Activated naive CD4-positive, alpha-beta T cell treated with anti-CD3 and anti-CD28 coated beads, Interleukin-2, amount 50 U/mL, for 24 hours (primary cell): ENCODE measurements around the gene OTUD7B.

ENCODE experiments used
- H3K27ac Mint-ChIP-seq: one replicate; pipeline ENCODE4 v1.8.0; 2021; ENCODE audit warnings: mild to moderate bottlenecking, mixed read lengths
- H3K27me3 Mint-ChIP-seq: one replicate; pipeline ENCODE4 v1.8.0; 2021; ENCODE audit warnings: mixed read lengths
- H3K36me3 Mint-ChIP-seq: one replicate; pipeline ENCODE4 v1.8.0; 2021; ENCODE audit warnings: mixed read lengths
- H3K4me1 Mint-ChIP-seq: one replicate; pipeline ENCODE4 v1.8.0; 2021; ENCODE audit warnings: mixed read lengths
- H3K4me3 Mint-ChIP-seq: one replicate; pipeline ENCODE4 v1.8.0; 2021; ENCODE audit warnings: mild to moderate bottlenecking, mixed read lengths
- H3K9me3 Mint-ChIP-seq: one replicate; pipeline ENCODE4 v1.8.0; 2021; ENCODE audit warnings: mixed read lengths

The OTUD7B gene

DNA sequence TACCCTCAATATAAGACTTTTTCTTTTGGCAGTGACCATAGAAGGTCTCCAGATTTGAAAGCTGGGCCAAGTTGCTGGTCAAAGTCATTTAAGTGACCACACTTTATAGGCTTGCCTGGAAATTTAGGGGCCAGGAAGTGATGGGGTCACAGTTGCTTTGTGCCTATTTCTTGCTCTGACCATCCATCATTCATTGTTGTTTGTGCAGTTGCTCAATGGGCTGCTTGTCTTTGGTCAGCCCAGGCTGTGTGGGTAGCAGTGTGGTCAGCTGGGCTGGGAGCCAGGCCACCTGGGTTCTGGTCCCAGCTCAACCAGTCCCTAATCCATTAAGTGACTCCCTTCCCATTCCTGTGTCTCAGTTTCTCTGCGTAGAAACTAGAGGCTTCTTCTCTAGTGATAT lies 2.1 kb upstream of the OTUD7B start:
- H3K9me3 Mint-ChIP-seq = no peaks in the 10 kb centered on the region
- H3K4me3 Mint-ChIP-seq = no peak overlapping the region
- no peaks in the 10 kb centered on the region for H3K27me3 Mint-ChIP-seq
- H3K36me3 Mint-ChIP-seq = peaks cover 3% of the 10 kb centered on the region
- peaks cover 28% of the 10 kb centered on the region for H3K4me1 Mint-ChIP-seq
- no peak overlapping the region for H3K27ac Mint-ChIP-seq

DNA sequence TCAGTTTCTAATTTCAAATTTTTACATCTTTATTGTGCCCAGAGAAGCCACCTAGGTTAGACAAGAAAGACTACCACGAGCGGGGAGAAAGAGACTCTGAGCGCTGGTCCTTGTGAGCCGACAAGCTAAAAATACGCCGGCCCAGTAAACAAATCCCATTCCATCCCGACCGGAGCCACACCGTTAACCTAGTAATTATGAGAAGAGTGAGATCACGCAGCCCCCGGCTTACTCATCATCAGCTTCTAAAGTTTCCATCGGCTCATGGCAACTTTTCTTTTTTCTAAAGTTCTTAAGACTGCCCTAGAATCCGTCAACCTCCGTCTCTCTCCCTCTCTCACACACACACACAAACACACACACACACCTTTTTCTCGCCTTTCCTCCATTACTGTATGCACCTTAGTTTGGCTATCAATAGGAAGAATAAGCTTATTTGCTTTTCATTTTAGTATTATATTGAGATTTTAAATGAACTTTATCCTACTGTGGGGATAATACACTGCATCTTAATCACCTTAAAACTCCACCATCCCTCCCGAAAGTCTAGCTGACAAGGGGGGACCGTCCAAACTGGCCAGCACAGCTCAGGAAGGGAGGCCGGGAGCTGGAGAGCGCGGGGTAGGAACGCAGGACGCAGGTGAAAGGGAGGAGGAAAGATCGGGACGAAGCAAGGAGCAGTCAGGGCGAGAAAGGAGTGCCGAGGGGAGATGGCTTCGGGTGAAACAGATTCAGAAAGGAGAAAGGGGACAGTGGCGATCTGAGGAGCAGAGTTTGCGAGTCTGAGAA lies 728 bp downstream of the OTUD7B start:
- Mint-ChIP-seq H3K4me3 (peak overlapping the region; percentile 93), H3K27ac (peak overlapping the region; percentile 97), H3K27me3 (no peaks in the 10 kb centered on the region), H3K36me3 (peaks cover 6% of the 10 kb centered on the region), H3K9me3 (no peaks in the 10 kb centered on the region), H3K4me1 (peaks cover 52% of the 10 kb centered on the region)

- no peaks in the 10 kb centered on the region for H3K27me3 Mint-ChIP-seq
- H3K27ac Mint-ChIP-seq = peak overlapping the region; percentile 97
- no peaks in the 10 kb centered on the region for H3K9me3 Mint-ChIP-seq
- H3K36me3 Mint-ChIP-seq = peaks cover 12% of the 10 kb centered on the region
- H3K4me3 Mint-ChIP-seq = peak overlapping the region; percentile 93
- peaks cover 61% of the 10 kb centered on the region for H3K4me1 Mint-ChIP-seq
Observed at GRCh38 chr1:150008699-150009098, 1.8 kb downstream of the OTUD7B start.

- no peaks in the 10 kb centered on the region for H3K9me3 Mint-ChIP-seq
- H3K4me3 Mint-ChIP-seq = peak overlapping the region; percentile 93
- H3K36me3 Mint-ChIP-seq = peaks cover 22% of the 10 kb centered on the region
- peak overlapping the region; percentile 96 for H3K27ac Mint-ChIP-seq
- no peaks in the 10 kb centered on the region for H3K27me3 Mint-ChIP-seq
- peaks cover 75% of the 10 kb centered on the region for H3K4me1 Mint-ChIP-seq
Observed at GRCh38 chr1:150006881-150007421, 3.6 kb downstream of the OTUD7B start.

- Mint-ChIP-seq H3K4me1 (peaks cover 81% of the 10 kb centered on the region), H3K4me3 (no peak overlapping the region), H3K27ac (no peak overlapping the region), H3K27me3 (no peaks in the 10 kb centered on the region), H3K36me3 (peaks cover 26% of the 10 kb centered on the region), H3K9me3 (no peaks in the 10 kb centered on the region)
Observed at GRCh38 chr1:150005606-150006005, 4.9 kb downstream of the OTUD7B start.

GRCh38 chr1:150003801-150004200 lies 6.7 kb downstream of the OTUD7B start:
- Mint-ChIP-seq H3K36me3 (peaks cover 32% of the 10 kb centered on the region), H3K27me3 (no peaks in the 10 kb centered on the region), H3K9me3 (no peaks in the 10 kb centered on the region), H3K4me3 (peak overlapping the region; percentile 79), H3K27ac (peak overlapping the region; percentile 91), H3K4me1 (peaks cover 79% of the 10 kb centered on the region)

DNA sequence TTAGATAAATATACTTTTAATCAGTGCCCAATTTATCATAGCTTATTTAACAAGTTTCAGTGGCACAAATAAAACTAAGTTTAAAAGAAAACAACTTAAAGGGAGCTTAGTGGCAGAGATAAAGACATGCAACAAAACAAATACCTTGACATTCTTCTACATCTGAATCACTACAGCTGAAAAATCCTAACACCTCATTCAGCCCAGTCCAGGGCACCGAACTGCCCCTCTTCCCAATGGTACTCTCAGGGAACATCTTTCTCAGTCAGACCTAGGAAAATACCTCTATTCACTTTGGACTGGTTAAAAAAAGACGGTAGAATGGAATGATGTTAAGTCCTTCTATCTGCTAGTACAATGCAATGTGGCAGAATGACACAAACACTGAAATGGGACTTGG lies 8.3 kb downstream of the OTUD7B start:
- no peaks in the 10 kb centered on the region for H3K9me3 Mint-ChIP-seq
- peak overlapping the region; percentile 23 for H3K27ac Mint-ChIP-seq
- H3K27me3 Mint-ChIP-seq = no peaks in the 10 kb centered on the region
- H3K36me3 Mint-ChIP-seq = peaks cover 29% of the 10 kb centered on the region
- peak overlapping the region; percentile 45 for H3K4me3 Mint-ChIP-seq
- peaks cover 79% of the 10 kb centered on the region for H3K4me1 Mint-ChIP-seq

- Mint-ChIP-seq H3K9me3 (no peaks in the 10 kb centered on the region), H3K27me3 (no peaks in the 10 kb centered on the region), H3K27ac (peak overlapping the region; percentile 36)
Observed at GRCh38 chr1:150001415-150001814, 9.1 kb downstream of the OTUD7B start.

GRCh38 chr1:149997585-149998262 lies 12.8 kb downstream of the OTUD7B start:
- Mint-ChIP-seq H3K27ac (peak overlapping the region; percentile 97), H3K36me3 (peaks cover 22% of the 10 kb centered on the region), H3K9me3 (no peaks in the 10 kb centered on the region), H3K27me3 (no peaks in the 10 kb centered on the region), H3K4me3 (peak overlapping the region; percentile 35), H3K4me1 (peaks cover 69% of the 10 kb centered on the region)

More at GRCh38 chr1:150001415-150001814, 9.1 kb downstream of the OTUD7B start:
- Mint-ChIP-seq H3K4me1 (peaks cover 79% of the 10 kb centered on the region), H3K4me3 (peak overlapping the region; percentile 24), H3K36me3 (peaks cover 26% of the 10 kb centered on the region)

DNA sequence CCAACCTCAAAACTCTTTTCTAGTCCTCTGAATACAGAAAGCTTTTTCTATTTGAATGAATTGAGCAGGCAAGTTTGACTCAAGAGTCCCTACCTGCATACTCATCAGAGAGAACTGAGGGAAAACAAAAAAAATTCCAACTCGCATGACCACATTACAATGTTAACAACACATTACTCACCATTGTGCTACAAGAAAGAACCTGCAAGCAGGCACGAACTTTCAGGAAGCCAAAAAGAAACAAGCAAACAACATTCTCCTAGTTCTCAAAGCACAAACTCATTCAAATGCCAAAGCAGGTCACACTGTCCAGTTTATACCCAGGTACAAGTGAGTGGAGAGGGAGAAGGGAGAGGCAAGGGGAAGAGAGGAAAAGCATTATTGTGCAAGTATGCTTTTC lies 14.6 kb downstream of the OTUD7B start:
- H3K4me3 Mint-ChIP-seq = peak overlapping the region; percentile 60
- peaks cover 15% of the 10 kb centered on the region for H3K36me3 Mint-ChIP-seq
- peak overlapping the region; percentile 97 for H3K27ac Mint-ChIP-seq
- H3K4me1 Mint-ChIP-seq = peaks cover 54% of the 10 kb centered on the region
- H3K9me3 Mint-ChIP-seq = no peaks in the 10 kb centered on the region
- no peaks in the 10 kb centered on the region for H3K27me3 Mint-ChIP-seq

DNA sequence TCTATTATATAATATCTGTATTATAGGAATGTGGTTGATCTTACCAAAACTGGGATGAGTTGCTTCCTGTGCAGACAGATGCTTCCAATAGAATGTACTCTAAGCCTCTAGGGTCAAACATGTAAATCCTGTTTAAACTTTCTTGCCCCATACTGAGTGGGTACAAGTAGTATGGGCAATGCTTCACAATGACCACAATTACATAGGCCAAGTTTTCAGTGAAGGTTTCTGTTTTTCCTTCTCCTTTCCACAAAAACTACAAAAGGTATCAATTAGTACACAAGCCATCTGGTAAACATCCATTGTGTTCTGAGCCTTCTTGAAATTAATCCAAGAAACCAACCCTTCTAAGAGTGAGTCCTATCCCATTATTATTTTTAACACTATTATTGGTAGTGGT lies 16.8 kb downstream of the OTUD7B start:
- no peak overlapping the region for H3K27ac Mint-ChIP-seq
- no peaks in the 10 kb centered on the region for H3K27me3 Mint-ChIP-seq
- no peak overlapping the region for H3K4me3 Mint-ChIP-seq
- H3K36me3 Mint-ChIP-seq = peaks cover 14% of the 10 kb centered on the region
- H3K9me3 Mint-ChIP-seq = no peaks in the 10 kb centered on the region
- H3K4me1 Mint-ChIP-seq = peaks cover 46% of the 10 kb centered on the region

DNA sequence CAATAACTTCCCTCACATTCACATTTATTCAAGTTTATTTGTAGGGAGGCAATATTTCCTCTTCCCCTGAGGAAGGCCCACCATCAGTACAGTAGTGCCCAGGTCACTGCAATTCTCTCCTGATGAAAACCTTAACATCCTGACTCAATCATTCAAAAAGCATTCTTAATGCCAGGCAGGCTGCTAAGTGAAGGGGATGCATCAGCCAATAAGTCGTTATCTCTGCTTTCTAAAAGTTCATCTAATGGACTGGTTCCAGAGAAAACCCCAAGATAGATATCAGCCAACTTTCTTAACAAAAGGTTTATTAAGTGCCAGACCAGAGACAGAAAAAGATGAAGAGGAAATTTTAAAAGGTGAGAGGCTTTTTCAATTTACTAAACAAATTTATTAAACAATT lies 17.3 kb downstream of the OTUD7B start:
- Mint-ChIP-seq H3K4me3 (no peak overlapping the region), H3K36me3 (peaks cover 17% of the 10 kb centered on the region), H3K27ac (peak overlapping the region; percentile 38), H3K27me3 (no peaks in the 10 kb centered on the region), H3K4me1 (peaks cover 44% of the 10 kb centered on the region), H3K9me3 (no peaks in the 10 kb centered on the region)

DNA sequence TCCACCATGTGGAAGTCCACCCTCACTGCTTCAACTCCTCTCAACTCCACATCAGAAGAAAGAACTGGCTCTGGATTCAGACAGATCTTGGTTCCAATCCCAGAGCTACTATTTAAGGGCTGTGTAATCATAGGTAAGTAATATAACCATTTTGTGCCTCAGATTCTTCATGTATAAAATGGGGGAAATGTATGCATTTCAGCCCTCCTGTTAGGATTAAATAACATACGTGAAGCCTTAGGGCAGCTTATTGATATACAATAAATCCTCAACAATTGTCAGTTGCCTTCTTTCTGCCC lies 23.3 kb downstream of the OTUD7B start:
- H3K4me1 Mint-ChIP-seq = peaks cover 24% of the 10 kb centered on the region
- H3K4me3 Mint-ChIP-seq = no peak overlapping the region
- no peaks in the 10 kb centered on the region for H3K9me3 Mint-ChIP-seq
- H3K36me3 Mint-ChIP-seq = peaks cover 23% of the 10 kb centered on the region
- H3K27me3 Mint-ChIP-seq = no peaks in the 10 kb centered on the region
- no peak overlapping the region for H3K27ac Mint-ChIP-seq

GRCh38 chr1:149986486-149987296 lies 23.8 kb downstream of the OTUD7B start:
- Mint-ChIP-seq H3K36me3 (peaks cover 23% of the 10 kb centered on the region), H3K27me3 (no peaks in the 10 kb centered on the region), H3K27ac (no peak overlapping the region), H3K9me3 (no peaks in the 10 kb centered on the region), H3K4me1 (peaks cover 24% of the 10 kb centered on the region), H3K4me3 (no peak overlapping the region)

- Mint-ChIP-seq H3K36me3 (peaks cover 20% of the 10 kb centered on the region), H3K27ac (peak overlapping the region; percentile 12), H3K27me3 (no peaks in the 10 kb centered on the region), H3K4me3 (peak overlapping the region; percentile 6), H3K4me1 (peaks cover 44% of the 10 kb centered on the region), H3K9me3 (no peaks in the 10 kb centered on the region)
Observed at GRCh38 chr1:149979972-149980540, 30.5 kb downstream of the OTUD7B start.
